C4-2B (cell line): ENCODE measurements around the gene MDP1.

Experiments
- H3K27ac ChIP-seq: fragments of 450-650 bp; 2 replicates; pipeline ENCODE4 v1.5.1; 2017
- CTCF ChIP-seq: fragments of 450-650 bp; conservative IDR thresholded peaks from 2 replicates; pipeline ENCODE4 v1.5.1; 2017; ENCODE audit warnings: mild to moderate bottlenecking
- ZFX ChIP-seq: fragments of 450-650 bp; IDR thresholded peaks from 2 replicates; pipeline ENCODE4 v1.6.1; 2017

Gene MDP1

GRCh38 chr14:24198814-24199524, 16.9 kb downstream of the MDP1 start:
- TF ChIP-seq CTCF: no peak
- TF ChIP-seq ZFX: no peak
- H3K27ac ChIP-seq: no peak overlapping the region

- TF ChIP-seq ZFX: no peak
- no peak for TF ChIP-seq CTCF
- H3K27ac ChIP-seq: no peak overlapping the region; the same call in 1 of the 2 replicates
Observed at GRCh38 chr14:24197056-24197450, 18.8 kb downstream of the MDP1 start.

GRCh38 chr14:24196071-24197055, 19.5 kb downstream of the MDP1 start:
- H3K27ac ChIP-seq: peak overlapping the region; percentile 95
- TF ChIP-seq CTCF (no peak), ZFX (no peak)

GRCh38 chr14:24195186-24196070, 20.4 kb downstream of the MDP1 start, which contains the start of gene TM9SF1:
TM9SF1 (minus strand) TSS chr14:24195441; CDS start chr14:24195019, 422 bp downstream.
- peak within 1 kb of the TSS; percentile 95 for H3K27ac ChIP-seq
- TF ChIP-seq CTCF (no peak), ZFX (peak; percentile 95)

- TF ChIP-seq CTCF (no peak), ZFX (no peak)
- peak overlapping the region; percentile 95 for H3K27ac ChIP-seq
Observed at GRCh38 chr14:24194873-24195185, 21.0 kb downstream of the MDP1 start.

GRCh38 chr14:24194186-24194872, 21.5 kb downstream of the MDP1 start:
- H3K27ac ChIP-seq: peak overlapping the region; percentile 95
- TF ChIP-seq ZFX: no peak
- no peak for TF ChIP-seq CTCF
